Left lobe of liver (tissue), 2 donors: ENCODE data around the gene IYD. TPM values are rescaled to one million over a fixed set of nuclear protein-coding genes. Genes with fewer than 3 reads are reported as not detected.

Experiments
- ATAC-seq: fragments of 200-7000 bp; cut with Tn5 transposase; one replicate; pipeline ENCODE4 v1.9.1; 2020; ENCODE audit warnings: mild to moderate bottlenecking, moderate library complexity
- DNase-seq: peaks from one replicate; pipeline ENCODE4 v3.0.0-alpha.2; 2020; ENCODE audit warnings: low spot score
- total RNA-seq: library from RNA; stranded (reverse); gene quantifications from one replicate; pipeline ENCODE4 v1.2.1, GENCODE V29; 2021
- donor health status: DM: no; HTN: no; CAD: no; lungs with moderate emphysema.
- donor health status: DM: no; HTN: yes; CAD: no.

The IYD gene, protein sequence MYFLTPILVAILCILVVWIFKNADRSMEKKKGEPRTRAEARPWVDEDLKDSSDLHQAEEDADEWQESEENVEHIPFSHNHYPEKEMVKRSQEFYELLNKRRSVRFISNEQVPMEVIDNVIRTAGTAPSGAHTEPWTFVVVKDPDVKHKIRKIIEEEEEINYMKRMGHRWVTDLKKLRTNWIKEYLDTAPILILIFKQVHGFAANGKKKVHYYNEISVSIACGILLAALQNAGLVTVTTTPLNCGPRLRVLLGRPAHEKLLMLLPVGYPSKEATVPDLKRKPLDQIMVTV
- 28.2 TPM for total RNA-seq

DNA sequence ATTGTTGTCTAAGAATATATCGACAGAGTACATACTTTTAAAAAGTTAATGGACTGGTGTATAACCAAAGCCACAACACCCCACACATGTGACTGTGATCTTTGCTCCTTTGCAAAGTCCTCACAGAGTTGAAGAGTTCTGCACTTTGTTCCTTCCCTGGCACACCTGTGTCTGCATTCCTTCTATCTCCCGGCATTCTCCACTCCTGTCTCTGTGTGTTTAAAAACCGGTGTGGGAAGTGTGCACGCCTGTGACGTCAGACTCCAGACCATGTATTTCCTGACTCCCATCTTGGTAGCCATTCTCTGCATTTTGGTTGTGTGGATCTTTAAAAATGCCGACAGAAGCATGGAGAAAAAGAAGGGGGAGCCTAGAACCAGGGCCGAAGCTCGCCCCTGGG lies at the start of gene IYD:
Gene IYD (plus strand): TSS at position 251 of the 400 bp plus-strand sequence. CDS start 20 bp downstream, at position 271.
- DNase-seq (peak; percentile 86), ATAC-seq (peak; percentile 82)

DNA sequence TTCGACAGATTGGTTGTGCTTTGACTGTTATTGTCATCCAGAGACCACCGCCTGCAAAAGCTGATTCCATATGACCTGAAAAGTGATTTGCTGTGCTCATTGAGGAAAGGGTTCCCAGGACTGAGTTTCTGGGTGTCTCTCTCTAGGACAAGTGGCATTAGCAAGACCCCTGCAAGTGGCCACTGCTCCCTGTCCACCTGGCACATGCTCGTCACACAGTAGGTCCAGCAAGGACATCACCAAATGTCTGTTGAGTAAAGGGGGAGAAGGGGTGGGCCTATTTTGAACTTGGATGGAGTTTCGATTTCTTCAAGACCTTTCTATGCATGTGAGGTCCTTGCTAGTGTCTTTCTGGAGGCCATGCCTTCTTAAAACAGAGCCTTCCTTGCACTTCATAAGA lies 48.9 kb upstream of the IYD start:
- no peak for ATAC-seq
- no peak for DNase-seq

DNA sequence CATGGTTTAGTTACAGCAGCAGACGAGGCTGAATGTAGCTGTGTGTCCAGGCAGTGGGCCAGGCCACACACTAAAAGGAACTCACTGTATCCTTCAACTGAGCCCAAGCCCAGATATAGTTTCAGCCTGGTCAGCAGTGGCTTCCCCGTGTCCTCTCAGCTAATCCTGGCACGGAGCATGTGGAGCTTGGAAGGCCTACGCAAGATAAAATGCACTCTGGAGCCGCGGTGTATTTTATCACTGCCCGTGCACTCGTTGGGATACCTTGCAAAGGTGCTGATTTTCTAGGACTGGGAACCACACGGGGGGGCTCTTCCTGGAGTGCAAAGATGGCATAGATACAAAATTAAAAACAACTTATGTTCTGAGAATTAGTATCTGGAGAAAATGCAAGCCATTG lies 48.4 kb upstream of the IYD start:
- DNase-seq: no peak
- ATAC-seq: peak; percentile 73

DNA sequence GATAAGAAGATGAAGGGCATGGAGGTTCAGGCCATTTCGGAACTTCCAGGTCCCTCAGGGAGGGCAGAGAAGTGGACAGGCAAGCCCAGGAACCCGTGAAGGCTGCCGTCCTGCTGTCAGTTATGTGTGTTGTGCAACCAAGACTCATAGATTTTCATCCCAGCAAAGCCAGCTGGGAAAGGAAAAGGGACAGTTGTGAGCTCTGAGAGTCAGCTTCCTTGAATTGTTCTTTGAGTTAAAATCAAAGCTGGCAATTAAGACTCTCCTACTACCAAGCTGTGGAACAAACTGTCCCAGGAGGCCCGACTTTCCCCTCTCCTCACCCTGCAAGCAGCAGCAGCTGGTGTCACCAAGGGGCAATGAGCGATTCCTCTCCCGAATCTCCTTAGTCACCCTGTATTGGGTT lies 46.3 kb upstream of the IYD start:
- DNase-seq (no peak), ATAC-seq (peak; percentile 31)

DNA sequence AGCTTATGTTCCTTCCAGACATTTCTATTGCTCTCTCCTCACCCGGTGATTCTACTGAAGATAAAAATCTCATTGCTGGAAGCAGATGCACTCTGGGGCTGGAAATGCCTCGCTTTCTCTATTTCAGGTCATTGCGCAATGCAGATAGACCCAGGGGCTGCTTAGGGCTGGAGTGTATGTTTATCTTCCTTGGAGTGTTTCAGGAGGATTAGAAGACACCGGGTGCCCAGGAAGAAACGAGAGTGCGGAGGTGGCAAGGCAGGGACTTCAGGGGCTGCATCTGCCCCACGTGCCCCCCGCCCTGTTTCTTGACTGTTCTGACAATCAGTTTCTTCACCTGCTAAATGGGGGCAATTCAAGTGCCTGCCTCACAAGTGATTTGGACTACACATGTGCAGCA lies 45.6 kb upstream of the IYD start:
- DNase-seq (no peak), ATAC-seq (no peak)

DNA sequence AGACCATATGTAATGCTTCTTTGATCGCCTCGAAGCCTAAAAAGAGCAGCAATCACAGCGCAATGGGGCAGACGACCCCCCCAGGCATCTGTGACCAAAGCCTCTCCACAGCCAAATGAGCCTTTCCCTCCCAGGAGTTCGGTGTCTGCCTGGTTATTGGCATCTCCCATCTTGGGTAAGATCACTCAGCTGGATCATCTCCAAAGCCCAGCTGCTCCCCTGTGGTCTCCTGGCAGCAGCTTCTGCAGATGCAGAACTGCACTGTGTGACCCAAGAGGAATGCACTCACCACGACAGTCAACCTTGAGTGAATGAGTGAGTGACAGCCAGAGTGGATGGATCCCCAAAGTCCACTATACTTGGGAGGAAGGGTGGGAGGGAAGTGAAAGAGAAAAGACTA lies 44.8 kb upstream of the IYD start:
- ATAC-seq (no peak), DNase-seq (no peak)

DNA sequence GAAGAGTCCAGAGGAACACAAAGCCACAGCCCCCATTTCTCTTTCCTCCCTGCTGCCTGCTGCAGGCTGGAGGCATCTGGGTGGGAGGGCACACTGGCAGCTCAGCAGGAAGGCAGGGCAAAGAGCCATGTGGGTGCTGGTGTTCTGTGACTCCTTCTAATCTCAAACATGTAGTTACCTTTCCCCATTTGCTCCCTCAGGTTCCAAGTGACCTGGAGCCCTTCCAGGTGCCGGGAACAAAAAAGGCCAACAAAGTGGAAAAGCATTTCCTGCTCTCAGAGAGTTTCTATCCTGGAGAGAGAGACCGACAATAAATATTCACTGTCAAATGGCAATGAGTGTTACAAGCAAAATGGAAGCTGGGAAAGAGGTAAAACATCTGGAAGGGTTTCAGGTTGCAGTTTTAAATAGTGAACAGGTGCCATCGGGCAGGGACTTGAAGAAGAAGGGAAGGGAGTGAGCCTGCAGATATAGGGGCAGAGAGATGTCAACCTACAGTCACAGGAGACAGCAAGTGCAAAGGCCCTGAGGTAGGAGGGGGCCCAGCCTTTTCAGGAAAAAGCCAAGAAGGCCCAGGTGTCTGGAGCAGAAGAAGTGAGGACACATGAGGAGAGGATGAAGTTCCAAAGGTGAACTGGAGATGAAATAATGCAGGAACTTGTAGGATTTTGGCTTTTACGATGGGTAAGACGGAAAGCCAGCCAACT lies 43.6 kb upstream of the IYD start:
- no peak for DNase-seq
- no peak for ATAC-seq

DNA sequence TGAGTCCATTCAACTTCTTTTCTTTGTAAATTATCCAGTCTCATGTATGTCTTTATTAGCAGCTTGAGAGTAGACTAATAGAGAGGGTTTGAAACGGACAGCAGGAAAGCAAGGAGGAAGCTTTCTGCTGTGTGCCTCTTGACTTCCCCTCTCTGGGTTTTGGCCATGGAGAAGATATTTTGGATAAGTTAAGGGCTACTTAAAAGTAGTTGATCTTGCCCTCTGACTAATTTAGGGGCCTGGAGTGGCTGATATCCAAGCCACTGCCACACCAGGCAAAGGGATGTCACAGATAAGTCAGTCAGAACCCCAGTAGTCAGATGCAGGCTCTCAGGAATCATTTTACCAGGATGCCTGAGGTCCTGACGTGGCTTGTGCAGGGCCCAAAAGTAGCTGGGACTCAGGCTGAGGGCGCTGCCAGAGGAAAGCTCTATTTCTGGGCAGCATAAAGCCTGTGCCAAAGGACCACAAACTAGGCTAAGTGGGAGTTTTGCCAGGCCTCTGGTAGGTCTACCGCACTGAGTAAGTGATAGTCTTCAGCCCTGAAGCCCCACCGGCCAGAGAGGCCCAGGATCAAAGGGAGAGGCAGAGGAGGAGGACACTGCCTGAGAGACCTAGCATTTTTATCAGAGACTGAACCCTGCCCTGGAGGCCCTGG lies 41.6 kb upstream of the IYD start:
- DNase-seq (no peak), ATAC-seq (peak; percentile 28)

DNA sequence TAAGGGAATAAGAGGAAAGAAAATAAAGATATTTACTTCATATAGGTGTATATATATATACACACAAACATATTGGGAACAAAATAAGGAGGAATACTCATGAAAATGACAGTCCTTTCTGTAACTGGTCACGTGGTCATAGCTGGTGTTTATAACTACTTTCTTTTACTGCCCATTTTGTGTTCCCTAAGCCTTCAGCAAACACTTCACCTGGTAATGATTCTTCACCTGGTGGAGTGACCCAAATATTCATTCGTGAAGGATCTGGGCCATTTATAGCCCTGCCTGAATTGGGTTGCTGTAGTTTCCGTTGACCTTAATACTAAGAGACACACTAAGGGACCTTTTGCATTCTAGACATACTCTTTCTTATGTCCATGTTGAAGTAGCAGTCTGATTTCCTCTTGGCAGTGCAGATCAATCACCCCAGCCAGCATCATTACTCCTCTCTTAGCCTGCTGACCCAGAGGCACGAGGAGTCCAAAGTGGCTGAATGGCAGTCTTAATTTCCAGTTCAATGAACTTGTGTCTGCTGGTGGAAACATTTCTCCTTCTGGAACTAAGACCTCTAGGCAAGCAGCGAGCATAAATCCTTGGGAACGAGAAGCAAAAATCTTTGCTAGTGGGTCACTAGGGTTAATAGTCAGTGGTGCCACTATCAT lies 39.9 kb upstream of the IYD start:
- DNase-seq (no peak), ATAC-seq (no peak)

DNA sequence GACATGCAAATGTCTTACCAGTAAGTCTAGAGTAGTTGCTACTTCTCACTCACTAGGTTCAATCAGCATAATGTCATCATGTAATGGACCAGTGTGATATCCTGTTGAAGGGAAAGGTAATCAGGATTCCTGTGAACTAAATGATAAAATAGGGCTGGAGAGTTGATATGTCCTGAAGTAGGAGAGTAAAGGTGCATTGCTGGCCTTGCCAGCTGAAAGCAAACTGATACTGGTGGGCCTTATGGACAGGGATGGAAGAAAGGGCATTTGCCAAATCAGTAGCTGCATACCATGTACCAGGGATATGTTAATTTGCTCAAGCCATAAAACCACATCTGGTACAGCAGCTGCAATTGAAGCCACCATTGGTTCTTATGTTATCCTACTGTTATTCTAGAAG lies 37.5 kb upstream of the IYD start:
- no peak for DNase-seq
- ATAC-seq: no peak

DNA sequence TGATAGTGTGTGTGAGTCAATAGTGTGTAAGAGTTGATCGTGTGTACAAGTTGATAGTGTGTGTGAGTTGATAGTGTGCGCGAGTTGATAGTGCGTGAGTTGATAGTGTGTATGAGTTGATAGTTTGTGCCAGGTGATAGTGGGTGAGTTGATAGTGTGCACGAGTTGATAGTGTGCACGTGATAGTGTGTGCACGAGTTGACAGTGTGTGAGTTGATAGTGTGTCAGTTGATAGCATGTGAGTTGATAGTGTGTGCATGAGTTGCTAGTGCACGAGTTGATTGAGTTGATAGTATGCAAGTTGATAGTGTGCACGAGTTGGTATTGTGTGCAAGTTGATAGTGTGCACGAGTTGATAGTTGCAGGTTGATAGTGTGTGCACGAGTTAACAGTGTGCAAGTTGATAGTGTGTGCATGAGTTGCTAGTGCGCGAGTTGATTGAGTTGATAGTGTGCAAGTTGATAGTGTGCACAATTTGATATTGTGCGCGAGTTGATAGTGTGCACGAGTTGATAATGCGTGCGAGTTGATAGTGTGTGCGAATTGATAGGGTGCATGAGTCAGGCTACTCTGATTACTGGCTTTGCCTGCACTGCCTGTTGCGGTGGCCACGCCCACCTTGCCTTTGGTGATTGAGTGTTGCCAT lies 35.8 kb upstream of the IYD start:
- DNase-seq (no peak), ATAC-seq (no peak)

DNA sequence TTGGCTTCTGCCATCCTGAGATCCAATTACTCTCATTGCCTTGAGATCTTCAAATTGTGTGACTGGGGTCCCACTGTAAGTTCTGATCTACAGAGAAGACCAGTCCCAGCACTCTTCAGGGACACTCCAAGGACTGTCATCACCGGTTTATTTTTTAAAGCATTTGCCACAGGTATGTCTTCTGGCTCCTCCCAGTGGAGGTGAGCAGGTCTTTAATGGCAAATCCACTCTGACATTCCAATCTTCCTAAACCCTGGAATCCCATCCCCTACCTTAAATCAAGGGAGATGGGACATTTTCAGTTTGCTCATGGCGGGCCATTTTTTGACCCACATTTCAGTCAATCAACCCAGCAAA lies 35.2 kb upstream of the IYD start:
- DNase-seq: no peak
- no peak for ATAC-seq

DNA sequence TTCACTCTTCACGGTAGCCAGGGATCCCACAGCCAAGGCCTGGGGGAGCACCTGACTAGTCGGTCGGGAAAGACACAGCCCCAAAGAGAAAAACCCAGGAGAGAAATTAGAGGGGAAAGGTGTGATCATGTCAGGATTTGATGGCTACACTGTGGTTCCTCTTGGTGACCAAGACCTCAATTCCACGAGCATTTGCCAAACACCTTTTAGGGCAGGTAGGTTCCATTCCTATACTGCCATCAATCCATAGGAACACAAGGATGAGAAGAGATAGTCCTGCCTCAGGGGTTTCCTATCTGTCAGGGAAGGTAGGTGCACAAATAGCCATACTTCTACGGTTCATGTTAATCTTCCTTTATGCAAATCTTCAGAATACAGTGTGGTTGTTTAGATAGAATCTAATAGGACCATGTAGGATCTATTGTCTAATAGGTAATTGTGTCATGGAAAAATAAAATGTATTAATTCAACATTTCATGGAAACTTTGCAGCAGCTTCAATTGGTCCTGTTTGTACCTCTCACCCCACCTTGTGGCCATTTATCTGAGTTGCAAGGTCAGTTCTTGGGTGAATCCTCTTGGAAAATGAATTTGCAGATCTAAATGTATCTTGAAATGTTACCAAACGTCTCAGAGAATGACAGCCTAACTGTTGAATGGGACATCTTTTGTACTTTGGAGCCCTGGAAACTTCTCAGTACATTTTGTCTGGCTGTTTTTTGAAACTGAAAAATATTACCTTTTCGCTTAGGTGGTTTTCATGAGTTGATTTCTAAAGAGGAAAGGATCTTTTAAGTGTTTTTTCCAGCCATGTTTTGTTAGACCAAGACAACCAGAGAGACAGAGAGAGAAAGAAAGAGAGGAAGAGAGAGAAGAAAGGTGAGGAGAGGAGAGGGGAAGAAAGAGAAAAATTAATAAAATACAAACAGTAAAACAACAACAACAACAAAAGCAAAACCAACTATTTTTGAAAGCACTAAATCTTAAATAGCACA lies 33.7 kb upstream of the IYD start:
- DNase-seq (no peak), ATAC-seq (peak; percentile 82)

DNA sequence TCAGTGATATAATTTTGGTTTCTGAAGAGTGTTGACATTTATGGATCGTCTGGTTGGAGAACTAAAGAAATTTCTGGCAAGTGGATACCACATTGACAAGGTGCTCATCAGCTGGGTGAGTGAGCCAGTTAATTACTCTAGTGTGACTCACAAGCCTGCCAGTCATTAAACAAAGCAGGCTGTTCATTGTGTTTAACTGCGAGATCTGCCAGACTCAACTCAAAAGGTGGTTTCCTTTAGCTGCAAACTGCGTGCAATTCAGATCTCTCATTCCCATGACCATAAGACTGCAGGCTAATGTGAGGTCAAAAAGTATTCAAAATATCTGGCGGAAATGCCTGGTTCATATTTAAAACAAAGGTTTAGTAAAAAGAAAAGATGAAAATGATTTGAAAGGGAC lies 32.5 kb upstream of the IYD start:
- ATAC-seq: no peak
- no peak for DNase-seq

DNA sequence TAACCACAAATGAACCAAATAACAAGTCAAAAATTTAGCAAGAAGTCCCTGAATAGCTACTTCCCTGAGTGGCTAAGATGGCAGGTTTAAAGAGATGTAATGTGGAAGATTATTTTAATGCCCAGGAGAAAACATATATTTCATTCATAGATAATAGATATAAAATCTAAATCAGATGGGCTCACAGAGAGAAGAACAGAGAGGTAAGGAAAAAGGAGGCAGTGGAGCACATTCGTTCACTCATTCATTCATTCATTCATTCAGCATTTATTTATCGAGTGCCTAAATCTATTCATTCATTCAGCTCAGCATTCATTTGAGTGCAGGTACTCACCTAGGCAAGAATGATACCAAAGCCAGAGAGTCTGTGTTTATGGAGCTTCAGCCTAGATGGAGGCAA lies 32.1 kb upstream of the IYD start:
- DNase-seq: no peak

DNA sequence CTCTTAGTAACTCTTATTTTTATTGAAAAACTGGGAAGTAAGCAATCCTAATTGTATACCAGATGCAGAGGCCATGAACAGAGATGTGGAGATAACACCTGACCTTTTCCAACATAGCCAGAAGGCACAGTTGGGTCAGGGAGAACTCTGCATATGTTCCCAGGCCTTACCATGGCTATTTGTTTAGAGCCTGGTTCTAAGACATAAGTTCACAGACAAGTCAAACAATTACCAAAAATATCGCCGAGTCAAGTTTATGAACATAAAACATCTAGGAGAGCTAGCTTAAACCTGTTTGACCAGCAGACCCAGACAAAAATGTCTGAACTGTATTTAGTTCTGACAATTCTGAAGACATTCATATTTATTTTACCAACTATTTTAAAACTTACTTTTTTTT lies 26.7 kb upstream of the IYD start:
- ATAC-seq (no peak), DNase-seq (no peak)

More for the DNA sequence above, 32.1 kb upstream of the IYD start:
- ATAC-seq: no peak

DNA sequence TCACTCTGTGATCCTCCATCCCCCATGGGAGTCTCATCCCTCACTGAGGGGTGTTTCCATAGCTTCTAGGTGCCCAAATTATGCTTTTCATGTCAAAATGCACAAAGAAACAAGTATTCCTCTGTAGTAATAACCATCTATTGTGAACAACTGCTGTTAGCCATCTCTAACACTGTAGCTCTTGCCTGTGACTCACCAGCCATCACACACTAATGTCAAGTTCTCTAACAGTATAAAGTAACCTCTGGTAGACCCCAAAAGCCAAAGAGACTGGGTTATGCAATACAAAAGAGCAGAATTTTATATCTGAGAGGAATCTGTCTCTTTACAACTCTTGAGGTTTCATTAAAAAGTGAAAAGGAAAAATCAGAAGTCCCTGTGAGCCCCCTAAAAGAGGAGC lies 25.4 kb upstream of the IYD start:
- no peak for DNase-seq
- ATAC-seq: no peak

DNA sequence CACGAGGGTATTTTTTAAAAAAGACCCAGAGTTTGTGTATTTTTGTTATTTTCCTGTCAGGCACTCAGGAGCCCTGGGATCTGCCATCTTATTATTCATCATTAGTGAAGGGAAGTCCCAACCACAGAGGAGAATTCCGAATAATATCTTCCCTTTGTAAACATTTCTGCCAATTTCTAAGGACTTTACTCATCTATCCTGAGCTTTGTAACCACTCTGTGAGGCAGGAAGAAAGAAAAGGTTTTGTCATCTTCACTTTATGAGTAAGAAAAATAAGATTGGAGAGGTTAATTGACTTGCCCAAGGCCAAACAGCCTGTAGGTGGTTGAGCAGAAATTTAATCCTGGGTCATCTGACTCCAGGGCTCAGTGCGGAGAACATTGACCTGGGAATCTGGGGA lies 23.0 kb upstream of the IYD start:
- DNase-seq (no peak), ATAC-seq (no peak)

DNA sequence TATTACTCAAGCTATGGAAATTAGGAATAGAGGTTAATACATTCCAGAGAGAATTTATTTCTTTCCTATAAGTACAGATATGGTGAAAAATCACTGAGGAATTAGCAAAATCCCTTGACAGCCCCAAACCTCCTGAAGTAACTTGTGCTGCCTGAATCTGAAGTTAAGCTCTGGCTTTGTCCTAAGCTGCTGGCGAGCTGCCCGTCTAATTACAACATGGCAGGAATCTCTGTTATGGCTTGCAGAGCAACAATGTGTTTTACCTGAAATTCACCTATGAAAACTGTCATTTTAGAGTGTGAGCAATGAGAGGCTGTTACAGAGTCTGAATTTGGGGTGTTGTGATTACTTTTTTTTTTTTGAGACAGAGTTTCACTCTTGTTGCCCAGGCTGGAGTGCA lies 22.5 kb upstream of the IYD start:
- DNase-seq (no peak), ATAC-seq (peak; percentile 38)

DNA sequence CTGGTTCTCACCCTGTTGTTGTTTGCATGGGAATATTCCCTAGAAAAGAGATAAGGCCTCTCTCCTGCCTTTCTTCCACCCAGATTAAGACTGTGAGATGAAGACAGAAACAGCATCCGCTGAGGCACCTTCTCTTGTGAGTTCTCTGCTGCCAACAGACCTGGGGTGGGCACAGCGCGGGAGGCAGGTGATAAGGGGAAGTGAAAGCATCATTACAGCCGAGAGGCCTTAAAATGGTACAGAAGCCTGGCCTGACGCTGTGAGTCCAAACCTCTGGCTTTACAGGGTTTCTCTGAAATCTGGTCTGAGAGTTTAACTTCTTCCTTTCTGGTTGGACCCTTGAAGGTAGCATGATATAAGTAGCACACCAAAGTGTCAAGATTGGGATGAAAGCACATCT lies 21.0 kb upstream of the IYD start:
- ATAC-seq: no peak
- DNase-seq: no peak
